ENCODE measurements around the gene KCTD3.

KCTD3 gene

DNA sequence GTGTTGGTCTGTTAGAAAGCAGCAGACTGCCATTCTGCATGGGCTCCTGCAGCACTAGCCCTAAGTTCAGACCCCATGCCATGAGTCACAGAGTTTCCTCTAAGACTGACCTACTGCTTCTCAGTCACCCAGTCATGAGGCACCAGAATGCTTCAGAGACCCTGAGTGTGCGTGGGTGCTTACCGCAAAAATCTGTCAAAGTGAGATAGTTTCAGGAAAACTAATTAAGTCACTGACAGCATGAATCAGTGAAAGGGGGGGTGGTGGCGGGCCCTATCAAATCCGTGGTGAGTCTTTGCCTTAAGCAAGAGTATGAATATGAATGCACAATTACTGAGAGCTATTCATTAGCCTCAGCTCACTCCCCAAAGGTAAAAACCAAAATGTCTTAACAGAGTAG lies 98.1 kb downstream of the KCTD3 start:
- peak; percentile 79 for DNase-seq

DNA sequence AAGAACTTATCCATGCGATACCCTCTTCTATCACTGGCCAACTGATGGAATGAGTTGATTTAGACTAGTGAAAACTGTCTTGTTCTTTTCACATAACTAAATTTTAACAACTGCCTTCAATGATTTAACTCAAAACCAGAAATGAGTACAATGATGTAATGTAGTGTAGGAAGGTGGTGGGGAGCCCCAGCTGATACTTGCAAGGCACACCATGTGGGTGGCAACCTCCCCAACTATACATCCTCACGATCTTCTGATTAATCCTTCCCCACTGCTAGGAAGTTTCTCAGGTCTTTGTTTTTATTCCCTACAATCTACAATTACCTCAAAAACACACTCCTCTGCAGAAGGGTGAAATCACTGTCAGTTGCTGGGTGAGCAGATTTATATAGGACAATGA lies 100.7 kb downstream of the KCTD3 start:
- no peak for DNase-seq

DNA sequence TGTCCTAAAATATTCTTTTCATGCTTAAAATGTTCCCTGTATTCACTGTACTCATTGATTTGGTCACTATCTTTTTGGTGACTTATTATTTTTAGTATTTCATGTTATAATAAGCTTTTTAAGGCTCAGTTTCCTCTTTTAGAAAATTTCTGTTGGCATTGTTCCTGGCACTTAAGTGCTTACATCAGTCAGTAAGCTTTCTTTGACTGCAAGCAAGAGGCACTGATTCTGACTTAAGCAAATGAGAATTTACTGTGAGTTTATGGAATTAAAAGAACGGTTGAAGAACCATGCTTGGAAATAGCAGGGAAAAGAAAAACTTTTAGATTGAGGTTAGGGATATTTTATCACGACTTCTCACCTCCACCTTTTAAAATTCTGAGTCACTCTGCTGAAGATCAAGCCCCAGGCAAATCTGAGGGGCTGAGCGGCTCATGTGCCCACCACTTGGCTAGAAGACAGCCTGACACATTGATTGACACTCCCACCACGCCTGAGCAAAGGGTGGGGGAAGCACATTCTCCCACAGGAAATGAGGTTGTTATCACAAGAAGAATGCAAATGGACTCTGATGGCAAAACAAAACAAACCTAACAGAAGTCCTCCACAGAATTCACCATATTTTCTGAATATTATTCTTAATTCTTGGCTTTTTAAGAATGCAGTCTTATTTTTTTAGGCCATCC lies 102.8 kb downstream of the KCTD3 start:
- DNase-seq: no peak

Measured in HCEC 1CT (cell line).